HEK293T (cell line): ENCODE data around the gene ZNF641.

Experiments
- ARNT ChIP-seq: fragments of 450-650 bp; IDR thresholded peaks from 2 replicates; pipeline ENCODE4 v1.6.1; 2017; ENCODE audit warnings: mild to moderate bottlenecking
- ELF4 ChIP-seq: fragments of 450-650 bp; IDR thresholded peaks from 2 replicates; pipeline ENCODE4 v1.6.1; 2017; ENCODE audit warnings: antibody characterized with exemption
- FOXA1 ChIP-seq: fragments of 450-650 bp; IDR thresholded peaks from 2 replicates; pipeline ENCODE4 v1.6.1; 2016; ENCODE audit warnings: mild to moderate bottlenecking
- SP1 ChIP-seq: fragments of 450-650 bp; IDR thresholded peaks from 2 replicates; pipeline ENCODE4 v1.6.1; 2017

DNA sequence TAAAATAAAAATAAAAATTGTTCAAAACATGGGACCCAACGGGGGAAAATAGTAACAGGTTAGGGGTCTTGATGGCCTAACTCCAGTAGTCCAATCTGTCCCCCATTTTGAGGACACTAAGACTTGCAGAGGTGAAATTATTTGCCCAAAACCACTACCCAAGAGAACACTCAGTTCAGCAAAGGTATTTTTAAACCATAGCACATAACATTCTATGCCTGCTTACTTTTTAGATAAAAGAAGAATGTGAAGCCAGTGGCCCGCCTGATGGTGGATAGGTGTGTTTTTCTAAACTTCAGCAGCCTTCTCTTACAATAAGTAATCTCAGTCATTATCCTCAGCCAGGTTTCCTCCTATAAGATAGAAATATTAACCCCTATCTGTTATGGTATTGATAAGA lies 45.5 kb downstream of the ZNF641 start:
- TF ChIP-seq ARNT (no peak), FOXA1 (no peak), ELF4 (no peak), SP1 (no peak)
